Measurements from ENCODE around the gene LGALS12. TPM values are rescaled to one million over a fixed set of nuclear protein-coding genes. Genes with fewer than 3 reads are reported as not detected.
A peak's percentile ranks its signal among the peaks of the same experiment; 100 is the strongest.

The LGALS12 gene
- polyA plus RNA-seq, 3 donors, result 6.8 to 16.3 (median 13.5) TPM

DNA sequence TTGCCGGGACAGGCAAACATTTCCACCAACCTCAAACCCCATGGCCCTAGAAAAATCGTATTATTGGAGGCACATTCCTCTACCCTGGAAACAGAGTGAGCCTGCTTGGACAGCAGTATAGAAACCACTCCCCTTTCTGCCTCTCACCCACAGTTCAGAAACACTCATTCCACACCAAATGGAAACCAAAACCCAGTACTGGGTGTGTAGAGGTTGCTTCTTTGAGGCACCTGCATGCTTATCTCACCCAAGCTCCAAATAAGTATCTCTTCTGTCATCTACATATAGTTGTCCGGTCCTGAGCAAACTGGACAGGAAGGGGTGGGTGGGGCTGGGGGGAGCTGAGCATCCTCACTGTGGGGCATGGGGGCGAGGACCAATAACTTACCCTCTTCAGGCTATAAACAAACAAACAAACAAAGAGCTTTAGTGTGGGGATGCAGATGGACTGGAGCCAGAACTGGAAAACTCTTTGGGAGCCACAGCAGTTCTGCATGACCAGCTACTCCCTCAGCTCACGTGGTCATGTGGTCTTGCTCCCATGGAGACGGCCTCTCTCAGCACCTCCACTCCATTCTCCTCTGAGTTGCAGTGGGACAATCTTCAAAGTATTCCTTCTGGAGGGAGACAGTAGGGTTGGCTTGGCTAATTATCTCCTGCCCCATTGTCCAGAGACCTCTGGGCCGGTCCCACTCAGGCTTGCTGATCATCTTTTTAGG lies 58.3 kb downstream of the LGALS12 start:
- Histone ChIP-seq H4K20me1 (ENCODE audit: insufficient read depth, low read length) (no peaks in the 10 kb centered on the region), H3K27ac (ENCODE audit: low read depth in 1 of 2, low read length in 2 of 2) (no peak overlapping the region), H3K27me3 (ENCODE audit: control insufficient read depth in 2 of 2, insufficient read depth in 2 of 2, low read length in 2 of 2) (no peaks in the 10 kb centered on the region), H3K9ac (ENCODE audit: insufficient read depth, low read length, poor library complexity, severe bottlenecking) (no peak overlapping the region), H3K4me3 (replicated peaks in 1 of 3; ENCODE audit: low read depth in 2 of 3, low read length in 3 of 3) (no peak overlapping the region), H3K9me3 (replicated peaks in 1 of 2; ENCODE audit: control insufficient read depth in 1 of 2, insufficient read depth in 1 of 2, low read length in 2 of 2) (no peaks in the 10 kb centered on the region), H3K4me1 (ENCODE audit: control insufficient read depth in 1 of 2, insufficient read depth in 2 of 2, low read length in 2 of 2) (peaks cover 29 to 32% of the 10 kb centered on the region in 2 donors), H3K79me2 (ENCODE audit: insufficient read depth, low read length) (no peaks in the 10 kb centered on the region), H3K36me3 (replicated peaks in 1 of 2; ENCODE audit: control insufficient read depth in 1 of 2, insufficient read depth in 2 of 2, low read length in 2 of 2) (no peaks in the 10 kb centered on the region), H3K4me2 (replicated peaks; ENCODE audit: extremely low read depth, low read length, poor library complexity, severe bottlenecking) (no peak overlapping the region), H2AFZ (ENCODE audit: insufficient read depth, low read depth, low read length, poor library complexity, severe bottlenecking) (no peak overlapping the region)
- no peaks in the 10 kb centered on the region for H3K36me3 Mint-ChIP-seq
- intact Hi-C loops (cut with micrococcal nuclease), result loop anchor here in 1 of 2 donors (5.0 kb wide), 1 partner anchor 62 kb away; no protein-coding TSS in a partner anchor
- H3K4me3 Mint-ChIP-seq, result no peak overlapping the region
- TF ChIP-seq, protein P1, sequence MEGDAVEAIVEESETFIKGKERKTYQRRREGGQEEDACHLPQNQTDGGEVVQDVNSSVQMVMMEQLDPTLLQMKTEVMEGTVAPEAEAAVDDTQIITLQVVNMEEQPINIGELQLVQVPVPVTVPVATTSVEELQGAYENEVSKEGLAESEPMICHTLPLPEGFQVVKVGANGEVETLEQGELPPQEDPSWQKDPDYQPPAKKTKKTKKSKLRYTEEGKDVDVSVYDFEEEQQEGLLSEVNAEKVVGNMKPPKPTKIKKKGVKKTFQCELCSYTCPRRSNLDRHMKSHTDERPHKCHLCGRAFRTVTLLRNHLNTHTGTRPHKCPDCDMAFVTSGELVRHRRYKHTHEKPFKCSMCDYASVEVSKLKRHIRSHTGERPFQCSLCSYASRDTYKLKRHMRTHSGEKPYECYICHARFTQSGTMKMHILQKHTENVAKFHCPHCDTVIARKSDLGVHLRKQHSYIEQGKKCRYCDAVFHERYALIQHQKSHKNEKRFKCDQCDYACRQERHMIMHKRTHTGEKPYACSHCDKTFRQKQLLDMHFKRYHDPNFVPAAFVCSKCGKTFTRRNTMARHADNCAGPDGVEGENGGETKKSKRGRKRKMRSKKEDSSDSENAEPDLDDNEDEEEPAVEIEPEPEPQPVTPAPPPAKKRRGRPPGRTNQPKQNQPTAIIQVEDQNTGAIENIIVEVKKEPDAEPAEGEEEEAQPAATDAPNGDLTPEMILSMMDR (IDR thresholded peaks at IDR 0.05), result no peak
- DNase-seq, result no peak
- 100% methylated on average over 1 of the region's 7 CpGs for WGBS (ENCODE audit: insufficient coverage)
- H3K27ac Mint-ChIP-seq, result peak overlapping the region in 4 of 7 donors; percentile 33 to 61 (median 54)
- no peaks in the 10 kb centered on the region for H3K9me3 Mint-ChIP-seq
- H3K4me1 Mint-ChIP-seq, result peaks cover 41% of the 10 kb centered on the region
- H3K27me3 Mint-ChIP-seq (ENCODE audit: low read depth in 3 of 3), result peaks cover 0 to 1% (median 0%) of the 10 kb centered on the region in 3 donors

DNA sequence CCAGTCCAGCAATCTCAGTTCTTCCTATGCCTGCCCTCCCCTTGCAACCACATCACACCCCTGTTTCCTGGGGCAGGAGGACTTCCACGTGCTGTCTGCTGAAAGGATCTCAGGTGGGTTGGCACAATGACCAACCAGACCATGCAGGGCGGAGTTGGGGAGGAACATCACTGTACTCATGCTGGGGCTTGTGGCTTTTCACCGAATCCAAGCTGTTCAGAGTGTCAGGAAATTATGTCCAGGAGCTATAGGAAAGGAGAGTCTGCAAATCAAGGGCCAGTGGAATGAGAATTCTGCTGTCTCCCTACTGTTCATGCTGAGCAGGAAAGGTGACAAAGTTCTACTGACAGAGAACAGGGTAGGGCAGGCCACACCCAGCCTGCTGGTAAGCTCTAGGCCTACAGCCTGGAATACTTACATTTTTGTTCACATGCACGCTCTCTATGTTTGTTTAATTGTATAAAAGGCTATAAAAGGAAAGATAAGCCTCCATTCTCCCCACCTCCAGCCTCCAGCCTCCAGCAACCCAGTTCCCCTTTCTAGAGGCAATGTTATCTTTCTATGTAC lies 59.0 kb downstream of the LGALS12 start:
- no peaks in the 10 kb centered on the region for H3K9me3 ChIP-seq (replicated peaks in 1 of 2; ENCODE audit: control insufficient read depth in 1 of 2, insufficient read depth in 1 of 2, low read length in 2 of 2)
- H3K4me1 ChIP-seq (ENCODE audit: control insufficient read depth in 1 of 2, insufficient read depth in 2 of 2, low read length in 2 of 2), result peaks cover 29 to 32% of the 10 kb centered on the region in 2 donors
- no peak overlapping the region for H2AFZ ChIP-seq (ENCODE audit: insufficient read depth, low read depth, low read length, poor library complexity, severe bottlenecking)
- Mint-ChIP-seq H3K27ac (peak overlapping the region in 4 of 7 donors; percentile 40 to 60 (median 50)), H3K4me3 (no peak overlapping the region), H3K4me1 (peaks cover 41% of the 10 kb centered on the region), H3K9me3 (no peaks in the 10 kb centered on the region), H3K27me3 (ENCODE audit: low read depth in 3 of 3) (peaks cover 0 to 1% (median 0%) of the 10 kb centered on the region in 3 donors), H3K36me3 (no peaks in the 10 kb centered on the region)
- intact Hi-C loops (cut with micrococcal nuclease), result loop anchor here (5.0 kb wide), 2 partner anchors 57 to 63 kb away; no protein-coding TSS in a partner anchor
- TF ChIP-seq, protein P1 (IDR thresholded peaks at IDR 0.05), result no peak
- no peak overlapping the region for H3K9ac ChIP-seq (ENCODE audit: insufficient read depth, low read length, poor library complexity, severe bottlenecking)
- H3K79me2 ChIP-seq (ENCODE audit: insufficient read depth, low read length), result no peaks in the 10 kb centered on the region
- no peak overlapping the region for H3K4me3 ChIP-seq (replicated peaks in 1 of 3; ENCODE audit: low read depth in 2 of 3, low read length in 3 of 3)
- no peak overlapping the region for H3K27ac ChIP-seq (ENCODE audit: low read depth in 1 of 2, low read length in 2 of 2)
- H3K27me3 ChIP-seq (ENCODE audit: control insufficient read depth in 2 of 2, insufficient read depth in 2 of 2, low read length in 2 of 2), result no peaks in the 10 kb centered on the region
- DNase-seq, result no peak
- 71% methylated on average over 3 of the region's 4 CpGs for WGBS (ENCODE audit: insufficient coverage)
- H3K36me3 ChIP-seq (replicated peaks in 1 of 2; ENCODE audit: control insufficient read depth in 1 of 2, insufficient read depth in 2 of 2, low read length in 2 of 2), result no peaks in the 10 kb centered on the region
- no peaks in the 10 kb centered on the region for H4K20me1 ChIP-seq (ENCODE audit: insufficient read depth, low read length)
- no peak overlapping the region for H3K4me2 ChIP-seq (replicated peaks; ENCODE audit: extremely low read depth, low read length, poor library complexity, severe bottlenecking)

Other genes starting within 250 kb of the LGALS12 start
- not detected for gene SLC22A9, start 136.3 kb upstream of the LGALS12 start, polyA plus RNA-seq
- gene PLAAT5, start 14.9 kb upstream of the LGALS12 start, polyA plus RNA-seq, result under 1 TPM in 2 of 3 donors, not detected in 1; 0.07 to 0.62 TPM
- 100 to 1,000 TPM in 2 of 3 donors, 10 to 100 TPM in 1; 55.2 to 119 (median 101) TPM for gene PLAAT4, start 30.7 kb downstream of the LGALS12 start, polyA plus RNA-seq
- gene PLAAT2, start 57.3 kb downstream of the LGALS12 start, polyA plus RNA-seq, result not detected
- gene PLAAT3, start 108.3 kb downstream of the LGALS12 start, polyA plus RNA-seq, result 10 to 100 TPM; 20.2 to 67.3 (median 34.2) TPM
- 10 to 100 TPM; 10.6 to 25.5 (median 22.7) TPM for gene ATL3, start 165.3 kb downstream of the LGALS12 start, polyA plus RNA-seq
- 100 to 1,000 TPM; 123 to 341 (median 232) TPM for gene RTN3, start 175.4 kb downstream of the LGALS12 start, polyA plus RNA-seq

Measured in CD14-positive monocyte (primary cell).